Subcutaneous adipose tissue (tissue), 4 donors: ENCODE results near the gene CTIF. TPM values are rescaled to one million over a fixed set of nuclear protein-coding genes. Genes with fewer than 3 reads are reported as not detected.

Source experiments
- CTCF ChIP-seq: fragments of 450-650 bp; IDR thresholded peaks from one replicate; pipeline ENCODE4 v1.5.1; 2016; ENCODE audit warnings: low read depth, mild to moderate bottlenecking, control low read depth, antibody characterized with exemption, moderate library complexity
- total RNA-seq, 4 donors: library from RNA; depleted of rRNA; stranded (reverse); fragments of >200 nt; gene quantifications; one replicate each; pipeline ENCODE4 v1.1.0, GENCODE V29; 2016

CTIF gene
- total RNA-seq, 4 donors from 2014 or later = 41.0 to 195 (median 78.3) TPM

GRCh38 chr18:48660346-48661228 lies 121.8 kb downstream of the CTIF start:
- TF ChIP-seq CTCF = no peak

- no peak for TF ChIP-seq CTCF
Observed at GRCh38 chr18:48661421-48661820, 122.6 kb downstream of the CTIF start.

- TF ChIP-seq CTCF = no peak
Observed at GRCh38 chr18:48662011-48662661, 123.3 kb downstream of the CTIF start.

GRCh38 chr18:48663096-48663930 lies 124.5 kb downstream of the CTIF start:
- no peak for TF ChIP-seq CTCF

- TF ChIP-seq CTCF = no peak
Observed at GRCh38 chr18:48663931-48664847, 125.4 kb downstream of the CTIF start.

- TF ChIP-seq CTCF = no peak
Observed at GRCh38 chr18:48665654-48666053, 126.8 kb downstream of the CTIF start.
